GM18526 (cell line): Measurements from ENCODE around the gene MRPL44.

Source experiments
- POLR2A ChIP-seq: IDR thresholded peaks from 3 replicates; pipeline ENCODE4 v1.6.1; 2011; ENCODE audit not compliant: insufficient read length; ENCODE audit errors: extremely low read depth

MRPL44 gene

GRCh38 chr2:223980397-223980735 is 23.1 kb downstream of the MRPL44 start:
- TF ChIP-seq POLR2A = no peak

GRCh38 chr2:223980803-223981202 is 23.5 kb downstream of the MRPL44 start:
- no peak for TF ChIP-seq POLR2A

GRCh38 chr2:223981241-223981640 is 24.0 kb downstream of the MRPL44 start:
- no peak for TF ChIP-seq POLR2A

GRCh38 chr2:223989206-223989855 is 32.1 kb downstream of the MRPL44 start:
- TF ChIP-seq POLR2A = no peak

GRCh38 chr2:223989856-223990232 is 32.6 kb downstream of the MRPL44 start:
- TF ChIP-seq POLR2A = no peak

GRCh38 chr2:223991611-223992010 is 34.3 kb downstream of the MRPL44 start:
- no peak for TF ChIP-seq POLR2A

- TF ChIP-seq POLR2A = no peak
These were observed 36.5 kb downstream of the MRPL44 start for GRCh38 chr2:223993634-223994232.

- TF ChIP-seq POLR2A = no peak
These were observed 37.4 kb downstream of the MRPL44 start for GRCh38 chr2:223994562-223995162.

- TF ChIP-seq POLR2A = no peak
These were observed 38.3 kb downstream of the MRPL44 start for GRCh38 chr2:223995569-223995968.

- TF ChIP-seq POLR2A = no peak
These were observed 39.1 kb downstream of the MRPL44 start for GRCh38 chr2:223996391-223996790.

GRCh38 chr2:223997938-223998337 is 40.7 kb downstream of the MRPL44 start:
- TF ChIP-seq POLR2A = no peak

- TF ChIP-seq POLR2A = no peak
These were observed 41.7 kb downstream of the MRPL44 start for GRCh38 chr2:223998948-223999347.

GRCh38 chr2:223999862-224000261 is 42.6 kb downstream of the MRPL44 start:
- no peak for TF ChIP-seq POLR2A

GRCh38 chr2:224004105-224004695 is 46.9 kb downstream of the MRPL44 start:
- no peak for TF ChIP-seq POLR2A

- no peak for TF ChIP-seq POLR2A
These were observed 51.5 kb downstream of the MRPL44 start for GRCh38 chr2:224008702-224009261.
